NK-92 (cell line): ENCODE results near the gene ZC3H12D.
"Not testable (repeated sequence)": the region's sequence is repeated elsewhere in the genome, so short reads cannot be mapped to it uniquely, and the experiment has no call there.

Experiments
- DNase-seq: peaks from one replicate; lab custom pipeline; 2025; ENCODE audit not compliant: unreplicated experiment; lab: John Stamatoyannopoulos, UW

ZC3H12D gene

GRCh38 chr6:149459761-149460160 lies 25.1 kb downstream of the ZC3H12D start:
- no peak for DNase-seq

DNA sequence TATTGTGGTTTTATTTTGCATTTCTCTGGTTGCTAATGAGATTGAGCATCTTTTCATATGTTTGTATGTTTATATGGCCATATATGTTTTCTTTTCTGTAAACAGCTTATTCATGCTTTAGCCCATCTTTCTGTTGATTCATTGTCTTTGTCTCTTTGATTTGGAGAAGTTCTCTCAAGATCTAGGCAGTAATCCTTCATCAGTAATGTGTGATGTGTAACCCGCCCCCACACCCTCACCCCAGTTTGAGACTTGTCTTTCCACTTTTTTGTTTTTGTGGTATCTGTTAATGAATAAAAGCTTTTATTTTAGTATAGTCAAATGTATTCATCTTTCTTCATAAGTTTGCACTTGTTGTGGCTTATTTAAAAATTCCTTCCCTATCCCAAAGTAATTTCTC lies 26.0 kb downstream of the ZC3H12D start:
- DNase-seq: no peak

DNA sequence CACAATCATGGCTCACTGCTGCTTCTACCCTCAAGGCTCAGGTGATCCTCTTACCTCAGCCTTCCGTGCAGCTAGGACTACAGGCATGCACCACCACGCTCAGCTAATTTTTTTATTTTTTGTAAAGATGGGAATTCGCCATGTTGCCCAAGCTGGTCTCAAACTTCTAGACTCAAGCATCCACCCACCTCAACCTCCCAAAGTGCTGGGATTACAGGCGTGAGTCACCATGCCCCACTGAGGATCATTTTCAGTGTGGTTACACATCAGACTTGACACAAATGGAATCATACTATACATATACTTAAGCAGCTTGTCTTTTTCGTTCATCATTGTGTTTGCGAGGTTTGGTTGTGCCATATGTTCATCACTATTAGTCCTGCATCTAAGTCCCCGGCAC lies 26.6 kb downstream of the ZC3H12D start:
- no peak for DNase-seq

DNA sequence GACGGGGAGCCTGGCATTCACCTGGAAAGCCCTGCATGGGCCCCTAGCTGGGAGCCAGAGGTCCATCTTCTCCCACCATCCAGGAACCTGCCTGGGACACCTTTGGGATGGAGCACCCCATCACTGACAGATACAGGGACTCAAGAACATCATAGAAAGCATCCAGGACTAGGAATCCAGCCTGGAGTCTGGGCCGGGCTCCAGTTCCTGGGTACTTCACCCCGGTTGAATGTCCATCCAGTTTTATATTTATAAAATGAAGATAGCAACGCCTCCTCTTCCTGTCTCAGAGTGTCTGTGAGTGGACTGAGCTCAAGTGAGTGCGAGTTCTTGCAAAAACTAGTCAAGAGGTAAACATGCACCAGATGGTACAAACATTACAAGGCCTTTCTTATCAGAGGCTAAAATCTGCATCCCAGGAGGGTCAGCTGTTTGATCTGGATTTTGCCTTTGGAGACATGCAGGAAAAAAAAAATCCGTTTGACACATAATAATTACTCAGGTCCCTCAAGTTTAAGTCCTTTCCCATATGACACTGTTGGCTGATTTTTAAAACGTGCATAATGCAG lies 27.4 kb downstream of the ZC3H12D start:
- DNase-seq: no peak

DNA sequence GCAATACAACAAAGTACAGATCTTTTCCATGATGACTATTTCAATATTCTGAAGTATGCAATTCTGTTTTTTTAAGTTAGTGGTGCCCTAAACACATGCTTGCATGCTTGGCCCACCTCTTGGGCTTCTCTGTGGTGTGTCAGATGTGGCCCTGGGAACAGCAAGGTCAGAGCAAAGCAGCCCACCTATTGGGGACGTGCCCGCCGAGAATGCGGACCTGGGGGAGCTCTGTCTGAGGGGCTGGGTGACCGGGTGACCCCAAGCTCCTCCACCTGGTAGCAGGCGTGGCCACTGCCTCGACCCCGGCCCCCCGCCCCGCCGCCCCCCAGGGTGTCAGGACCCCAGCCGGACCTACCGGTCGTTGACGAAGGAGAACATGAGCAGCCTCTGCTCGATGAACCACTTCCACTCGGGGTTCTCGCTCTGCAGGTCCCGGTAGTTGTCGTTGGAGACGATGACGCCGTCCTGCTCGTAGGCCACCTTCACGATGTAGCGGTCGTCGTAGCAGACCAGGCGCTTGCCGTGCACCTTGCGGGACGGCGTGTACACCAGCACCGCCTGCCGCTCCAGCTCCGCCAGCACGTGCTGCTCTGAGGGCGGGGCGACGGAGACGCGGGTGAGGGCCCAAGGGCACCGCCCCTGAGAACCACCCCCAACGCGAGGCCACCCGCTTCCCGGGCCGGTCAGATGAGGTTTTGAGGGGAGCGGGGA lies 28.3 kb downstream of the ZC3H12D start:
- no peak for DNase-seq

DNA sequence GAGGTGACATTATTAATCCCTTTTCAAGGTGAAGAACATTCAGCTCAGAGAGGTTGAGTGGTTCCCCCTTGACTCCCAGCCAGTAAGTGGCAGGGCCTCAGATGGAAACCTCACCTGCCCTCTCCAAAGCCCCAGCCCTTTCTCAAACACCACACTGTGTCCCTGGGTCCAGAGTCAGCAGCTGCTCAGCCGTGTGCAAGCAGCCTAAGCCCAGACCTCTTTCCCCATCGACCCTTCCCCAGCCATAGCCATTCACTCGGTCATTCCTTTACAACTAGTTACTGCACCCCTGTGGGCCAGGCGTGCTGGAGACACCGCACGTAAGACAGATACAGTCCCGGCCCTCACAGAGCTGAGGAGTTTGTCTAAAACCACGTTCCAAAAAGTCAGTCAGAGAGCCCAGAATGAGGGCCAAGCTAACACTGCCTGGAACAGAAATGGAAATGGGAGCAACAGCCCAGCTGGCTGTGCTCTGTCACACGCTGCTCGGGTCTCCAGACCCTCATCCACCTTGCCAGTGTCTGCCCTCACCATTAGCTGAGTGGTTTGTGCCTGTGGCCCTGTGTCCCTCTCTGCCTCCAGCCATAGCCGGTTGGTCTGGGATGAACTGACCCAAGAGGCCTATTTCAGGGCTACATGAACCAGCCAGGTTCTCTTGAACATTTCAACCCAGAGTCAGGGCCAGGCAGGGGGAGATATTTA lies 29.6 kb downstream of the ZC3H12D start:
- no peak for DNase-seq

DNA sequence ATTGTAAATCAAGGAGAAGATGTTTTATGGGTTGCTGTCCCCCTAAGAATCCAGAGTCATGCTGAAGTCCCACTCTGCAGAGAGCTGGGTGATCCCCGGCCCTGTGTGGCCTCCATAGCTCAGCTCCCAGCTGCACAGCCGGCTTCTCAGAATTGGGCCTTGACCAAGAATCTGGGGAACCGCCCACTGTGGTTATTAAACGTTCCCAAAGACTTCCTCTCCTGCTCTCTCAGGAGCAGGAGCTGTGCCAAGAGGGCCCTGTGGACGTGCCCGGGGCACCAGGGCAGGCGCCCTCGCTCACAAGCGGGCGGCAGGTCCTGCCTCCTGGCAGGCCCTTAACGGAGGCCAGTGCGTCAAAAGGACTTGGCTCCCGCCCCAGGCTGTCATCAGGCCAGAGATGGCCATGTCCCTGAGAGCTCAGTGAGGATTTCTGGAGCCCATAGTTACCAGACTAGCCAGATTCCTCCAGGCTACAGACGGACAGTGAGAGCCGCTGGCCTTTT lies 30.4 kb downstream of the ZC3H12D start:
- DNase-seq: no peak

DNA sequence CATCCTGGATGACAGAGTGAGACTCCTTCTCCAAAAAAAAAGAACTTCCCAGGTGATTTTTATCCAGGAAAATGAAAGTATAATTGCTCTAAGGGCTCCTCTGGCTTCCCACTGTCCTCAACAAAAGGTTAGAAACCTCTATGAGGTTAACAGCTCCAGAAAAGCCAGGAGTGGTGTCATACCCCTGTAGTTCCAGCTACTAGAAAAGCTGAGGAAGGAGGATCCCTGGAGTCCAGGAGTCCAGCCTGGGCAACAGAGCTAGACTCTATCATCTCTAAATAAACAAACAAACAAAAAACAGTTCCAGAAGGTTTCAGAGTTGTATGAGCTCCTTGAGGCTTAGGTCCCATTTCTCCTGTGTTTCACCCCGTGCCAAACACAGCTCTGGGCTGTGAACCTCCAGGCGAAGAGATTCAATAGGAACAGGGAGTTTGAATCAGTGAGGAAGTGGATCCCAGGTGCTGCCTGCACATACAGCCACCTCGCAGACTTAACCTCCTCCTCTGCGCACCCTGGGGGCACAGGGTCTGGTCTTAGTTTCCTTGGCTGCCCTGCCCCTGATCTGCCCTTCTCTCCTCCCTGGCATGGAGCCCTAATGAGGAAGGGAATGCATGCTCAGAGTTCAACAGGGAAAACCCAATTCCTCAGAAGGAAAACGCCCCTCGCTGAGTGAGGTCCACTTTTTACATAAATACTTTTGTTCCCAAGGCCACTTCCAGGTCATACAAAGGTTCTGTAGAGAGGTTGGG lies 31.0 kb downstream of the ZC3H12D start:
- no peak for DNase-seq

DNA sequence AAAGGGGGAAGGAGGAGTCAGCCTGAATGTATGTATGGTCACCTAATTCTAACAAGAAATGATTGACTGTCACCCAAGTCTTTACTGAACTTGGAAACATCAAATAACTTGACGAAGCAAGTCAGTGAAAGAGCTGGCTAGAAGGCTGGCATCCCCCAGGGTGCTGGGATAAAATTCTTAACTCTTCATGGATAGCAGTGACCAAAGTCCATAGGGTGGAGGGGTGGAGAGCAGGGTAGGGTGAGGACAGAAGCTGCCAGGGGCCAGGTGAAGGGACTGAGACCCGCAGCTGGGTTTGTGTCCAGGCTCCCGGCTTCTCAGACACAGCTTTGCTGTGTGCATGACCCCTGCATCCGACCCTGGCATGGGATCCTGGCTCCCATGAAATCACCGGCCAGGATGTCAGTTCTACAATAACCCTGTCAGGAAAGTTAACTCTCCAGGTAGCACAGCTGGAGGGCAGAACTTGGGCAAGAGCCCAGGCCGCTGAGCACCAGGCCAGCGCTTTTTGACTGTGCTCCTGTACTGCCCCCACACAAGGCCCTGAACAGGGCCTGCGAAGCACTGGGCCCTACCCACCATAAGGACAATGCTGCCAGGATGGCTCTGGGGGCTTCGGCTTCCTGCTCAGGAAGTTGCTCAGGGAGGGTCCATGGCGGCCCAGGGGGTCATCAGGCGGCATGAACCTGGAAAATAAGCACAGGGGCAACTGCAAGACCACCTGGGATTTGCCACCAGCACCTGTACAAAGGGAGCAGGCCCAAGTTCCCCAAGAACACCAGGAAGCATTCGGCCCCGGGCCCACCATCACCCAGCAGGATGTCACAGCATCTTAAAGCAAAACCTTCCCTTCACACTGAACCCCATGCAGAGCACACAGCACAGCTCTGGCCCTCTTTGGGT lies 32.5 kb downstream of the ZC3H12D start:
- DNase-seq: no peak

- no peak for DNase-seq
Observed at GRCh38 chr6:149451376-149452036, 33.3 kb downstream of the ZC3H12D start.

DNA sequence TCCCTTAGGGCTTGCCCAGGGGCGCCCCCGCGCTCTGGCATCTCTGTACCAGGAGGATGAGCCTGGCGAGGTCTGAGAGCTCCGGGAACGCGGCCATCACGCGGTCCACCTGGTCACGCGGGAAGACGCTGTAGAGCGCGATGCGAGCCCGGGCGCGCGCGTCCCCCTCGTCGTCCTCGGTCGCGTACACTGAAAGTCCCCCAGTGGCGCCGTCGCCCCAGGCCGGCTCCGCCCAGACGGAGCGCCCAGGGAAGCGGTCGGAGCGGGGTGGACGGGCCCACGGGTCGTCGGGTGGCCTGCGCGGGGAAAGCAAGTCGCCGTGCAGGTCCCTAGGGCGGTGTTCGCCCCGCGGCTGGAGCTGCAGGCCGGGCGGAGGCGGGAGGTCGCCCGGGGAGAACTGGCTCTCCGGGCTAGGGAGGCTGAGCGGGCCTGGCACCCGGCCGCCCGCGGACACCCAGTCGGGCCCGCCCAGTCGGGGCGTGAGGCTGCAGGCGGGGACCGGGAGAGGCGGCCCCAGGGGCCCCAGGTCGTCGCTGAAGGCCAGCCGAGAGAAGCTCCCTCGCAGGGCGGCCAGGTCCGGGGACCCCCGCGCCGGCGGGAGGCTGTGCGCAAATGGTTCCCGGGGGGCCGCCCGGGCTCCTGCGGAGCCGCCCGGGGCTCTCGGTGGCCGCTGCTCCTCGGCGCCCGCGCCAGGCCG lies 34.0 kb downstream of the ZC3H12D start:
- DNase-seq: no peak

- no peak for DNase-seq
Observed at GRCh38 chr6:149449831-149450678, 34.8 kb downstream of the ZC3H12D start.

GRCh38 chr6:149448821-149449453 lies 35.9 kb downstream of the ZC3H12D start:
- no peak for DNase-seq

GRCh38 chr6:149446791-149447376 lies 37.9 kb downstream of the ZC3H12D start:
- DNase-seq: no peak

- DNase-seq: no peak
Observed at GRCh38 chr6:149445573-149445972, 39.2 kb downstream of the ZC3H12D start.

DNA sequence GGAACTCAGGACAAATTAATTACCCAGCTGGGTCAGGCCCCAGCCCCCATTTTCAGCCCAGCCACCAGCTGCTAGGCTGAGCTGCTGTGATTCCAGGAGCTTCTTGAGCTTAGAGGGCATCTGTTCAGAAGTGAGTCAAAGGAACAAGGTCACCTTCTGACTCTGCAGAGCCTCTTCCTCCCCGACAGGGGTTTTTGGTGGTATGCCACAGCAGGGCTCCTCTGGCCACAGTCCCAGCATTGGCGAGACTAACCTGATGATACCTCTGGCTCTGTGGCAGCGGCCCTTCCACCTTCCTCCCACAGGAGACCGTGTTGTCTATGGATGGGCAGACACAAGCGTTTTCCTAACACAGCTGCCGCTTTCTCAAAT lies 39.7 kb downstream of the ZC3H12D start:
- no peak for DNase-seq

GRCh38 chr6:149444360-149445094 lies 40.3 kb downstream of the ZC3H12D start:
- not testable (repeated sequence) for DNase-seq
